NCI-H345 treated with DMSO at 0.1 percent for 48 hours (cell line): Measurements from ENCODE around the gene PNPLA6.

Source experiments
- DNase-seq: peaks from one replicate; lab custom pipeline; 2025; ENCODE audit not compliant: unreplicated experiment; lab: John Stamatoyannopoulos, UW

PNPLA6 gene

GRCh38 chr19:7515110-7515644 is 20.3 kb upstream of the PNPLA6 start:
- DNase-seq, result no peak

GRCh38 chr19:7515645-7516151 is 19.8 kb upstream of the PNPLA6 start, which contains the start of gene ZNF358:
Gene ZNF358 (plus strand): TSS chr19:7516103. CDS start chr19:7519243, 3,140 bp downstream.
- DNase-seq, result peak; percentile 23

- DNase-seq, result no peak
These were observed 19.2 kb upstream of the PNPLA6 start for GRCh38 chr19:7516333-7516732.

- DNase-seq, result no peak
These were observed 18.6 kb upstream of the PNPLA6 start for GRCh38 chr19:7516878-7517277.

GRCh38 chr19:7519361-7520130 is 16.0 kb upstream of the PNPLA6 start:
- DNase-seq, result no peak

GRCh38 chr19:7520131-7521051 is 15.1 kb upstream of the PNPLA6 start:
- DNase-seq, result no peak

GRCh38 chr19:7521551-7522071 is 13.9 kb upstream of the PNPLA6 start:
- DNase-seq, result no peak

- peak; percentile 92 for DNase-seq
These were observed 13.2 kb upstream of the PNPLA6 start, which contains the start of gene MCOLN1 for GRCh38 chr19:7522072-7522922. Gene MCOLN1 (plus strand): TSS chr19:7522624. CDS start chr19:7522751, 127 bp downstream.

GRCh38 chr19:7522923-7523667 is 12.4 kb upstream of the PNPLA6 start:
- no peak for DNase-seq

GRCh38 chr19:7524523-7524922 is 11.0 kb upstream of the PNPLA6 start:
- DNase-seq, result no peak

- no peak for DNase-seq
These were observed 10.4 kb upstream of the PNPLA6 start for GRCh38 chr19:7524992-7525739.

GRCh38 chr19:7526059-7526929 is 9.2 kb upstream of the PNPLA6 start:
- DNase-seq, result no peak

- no peak for DNase-seq
These were observed 7.9 kb upstream of the PNPLA6 start for GRCh38 chr19:7527516-7528191.

GRCh38 chr19:7528192-7528519 is 7.4 kb upstream of the PNPLA6 start:
- no peak for DNase-seq

- no peak for DNase-seq
These were observed 6.8 kb upstream of the PNPLA6 start for GRCh38 chr19:7528522-7529245.

GRCh38 chr19:7529246-7529600 is 6.3 kb upstream of the PNPLA6 start:
- DNase-seq, result no peak
